H1 (cell line): Measurements from ENCODE around the gene TGFB2. TPM values are rescaled to one million over a fixed set of nuclear protein-coding genes. Genes with fewer than 3 reads are reported as not detected.

Source experiments
- CTCF ChIA-PET: fragments of 300-600 bp; sonication (Branson Sonifier 250); formaldehyde crosslinking; loops from one replicate; lab custom pipeline; 2021; ENCODE audit not compliant: partially characterized antibody; lab: Charles Lee
- POLR2A ChIA-PET: fragments of 300-600 bp; sonication (Branson Sonifier 250); formaldehyde crosslinking; loops from one replicate; lab custom pipeline; 2021; ENCODE audit warnings: inconsistent platforms; ENCODE audit not compliant: partially characterized antibody; lab: Charles Lee
- DNase-seq, 2 experiments: peaks; one replicate each; pipeline versions ENCODE4 v3.0.0 to v3.0.0-alpha.2; 2010 to 2022; ENCODE audit warnings: low spot score in 2 of 2, low read depth in 1 of 2, mixed read lengths in 1 of 2
- FAIRE-seq: peaks from 2 replicates; lab custom pipeline; 2011; peaks lifted over from hg19 to GRCh38; lab: Jason Lieb, UNC
- H2AFZ ChIP-seq: 2 replicates; pipeline ENCODE4 v1.8.1; 2012; ENCODE audit warnings: low read length, inconsistent platforms
- H2AK5ac ChIP-seq: 2 replicates; pipeline ENCODE4 v1.6.1; 2013; ENCODE audit warnings: low read depth, low read length
- H2BK120ac ChIP-seq: replicated peaks from 2 replicates; pipeline ENCODE3; 2013; ENCODE audit warnings: low read depth, low read length, inconsistent platforms
- H2BK12ac ChIP-seq: 2 replicates; pipeline ENCODE4 v1.6.1; 2013; ENCODE audit warnings: low read depth, low read length
- H2BK15ac ChIP-seq: 2 replicates; pipeline ENCODE4 v1.6.1; 2013; ENCODE audit warnings: low read length
- H2BK20ac ChIP-seq: 2 replicates; pipeline ENCODE4 v1.6.1; 2013; ENCODE audit warnings: low read length
- H2BK5ac ChIP-seq: 2 replicates; pipeline ENCODE4 v1.6.1; 2013; ENCODE audit warnings: low read depth, low read length
- H3K14ac ChIP-seq: 2 replicates; pipeline ENCODE4 v1.6.1; 2013; ENCODE audit warnings: inconsistent platforms; ENCODE audit not compliant: insufficient read length
- H3K18ac ChIP-seq: 2 replicates; pipeline ENCODE4 v1.6.1; 2013; ENCODE audit warnings: low read length; ENCODE audit errors: extremely low read depth
- H3K23ac ChIP-seq: 2 replicates; pipeline ENCODE4 v1.6.1; 2013; ENCODE audit warnings: inconsistent platforms; ENCODE audit not compliant: insufficient read length
- H3K23me2 ChIP-seq: 2 replicates; pipeline ENCODE4 v1.6.1; 2013; ENCODE audit warnings: low read depth, low read length
- H3K27ac ChIP-seq: 2 replicates; pipeline ENCODE4 v1.6.1; 2011; ENCODE audit warnings: low read depth, low read length, inconsistent platforms
- H3K27me3 ChIP-seq, 4 experiments: replicated peaks in 1 of 4; 1 replicate in 1 of 4; 2 replicates in 3 of 4; pipeline versions ENCODE4 v1.6.1 to v1.8.1; 2011 to 2013; ENCODE audit warnings: low read length in 3 of 4, mild to moderate bottlenecking in 3 of 4, inconsistent platforms in 2 of 4, mixed read lengths in 2 of 4, moderate library complexity in 1 of 4; ENCODE audit not compliant: control insufficient read depth in 3 of 4, insufficient read depth in 3 of 4; ENCODE audit errors: extremely low read depth in 1 of 4
- H3K36me3 ChIP-seq, 4 experiments: 2 replicates each; pipeline versions ENCODE4 v1.6.1 to v1.8.1; 2011 to 2013; ENCODE audit warnings: mild to moderate bottlenecking in 4 of 4, low read length in 3 of 4, moderate library complexity in 2 of 4, control low read depth in 1 of 4, inconsistent platforms in 1 of 4; ENCODE audit not compliant: insufficient read depth in 4 of 4, control insufficient read depth in 2 of 4
- H3K4ac ChIP-seq: replicated peaks from 2 replicates; pipeline ENCODE3; 2013; ENCODE audit warnings: low read length, low read depth, mixed read lengths, inconsistent platforms; ENCODE audit not compliant: insufficient read length
- H3K4me1 ChIP-seq, 4 experiments: replicated peaks in 1 of 4; 1 replicate in 1 of 4; 2 replicates in 3 of 4; pipeline versions ENCODE4 v1.6.1 to v1.8.1; 2011 to 2013; ENCODE audit warnings: low read length in 3 of 4, inconsistent platforms in 2 of 4, mixed read lengths in 1 of 4; ENCODE audit not compliant: insufficient read depth in 4 of 4, control insufficient read depth in 3 of 4
- H3K4me2 ChIP-seq, 2 experiments: 2 replicates each; pipeline versions ENCODE4 v1.6.1 to v1.8.1; 2011 to 2013; ENCODE audit warnings: low read depth in 2 of 2, low read length in 2 of 2, control low read depth in 1 of 2, inconsistent platforms in 1 of 2, mild to moderate bottlenecking in 1 of 2; ENCODE audit not compliant: insufficient read depth in 1 of 2
- H3K4me3 ChIP-seq, 4 experiments: fragments of 200-600, 300-600 bp in 1 of 4; sonication (generic), shearing (Covaris generic), sonication (Bioruptor Twin) in 1 of 4; 2 replicates each; pipeline versions ENCODE4 v1.5.1 to v1.8.1; 2011 to 2016; ENCODE audit warnings: low read length in 4 of 4, low read depth in 3 of 4, control low read depth in 2 of 4, inconsistent platforms in 2 of 4, mild to moderate bottlenecking in 2 of 4, mixed read lengths in 1 of 4, moderate library complexity in 1 of 4; ENCODE audit not compliant: insufficient read depth in 2 of 4; ENCODE audit errors: extremely low read depth in 1 of 4
- H3K56ac ChIP-seq: replicated peaks from 2 replicates; pipeline ENCODE3; 2013; ENCODE audit warnings: low read depth, mild to moderate bottlenecking, mixed read lengths, low read length, inconsistent platforms; ENCODE audit not compliant: insufficient read length
- H3K79me1 ChIP-seq: 2 replicates; pipeline ENCODE4 v1.6.1; 2013; ENCODE audit warnings: low read depth, low read length, control low read depth
- H3K79me2 ChIP-seq, 2 experiments: 2 replicates each; pipeline versions ENCODE4 v1.6.1 to v1.8.1; 2012 to 2013; ENCODE audit warnings: low read length in 2 of 2, mild to moderate bottlenecking in 2 of 2, inconsistent platforms in 1 of 2; ENCODE audit not compliant: insufficient read depth in 2 of 2, control insufficient read depth in 1 of 2
- H3K9ac ChIP-seq, 4 experiments: replicated peaks in 1 of 4; 1 replicate in 1 of 4; 2 replicates in 3 of 4; pipeline versions ENCODE4 v1.6.1 to v1.8.1; 2011 to 2013; ENCODE audit warnings: low read depth in 3 of 4, low read length in 3 of 4, control low read depth in 2 of 4, mild to moderate bottlenecking in 2 of 4, moderate library complexity in 2 of 4, inconsistent platforms in 1 of 4; ENCODE audit errors: extremely low read depth in 1 of 4
- H3K9me3 ChIP-seq, 2 experiments: 2 replicates each; pipeline versions ENCODE4 v1.6.1 to v1.8.1; 2012 to 2013; ENCODE audit warnings: mild to moderate bottlenecking in 2 of 2, moderate library complexity in 2 of 2, control low read depth in 1 of 2, inconsistent platforms in 1 of 2, low read depth in 1 of 2, low read length in 1 of 2, mixed read lengths in 1 of 2; ENCODE audit not compliant: insufficient read depth in 2 of 2
- H4K20me1 ChIP-seq, 2 experiments: replicated peaks in 1 of 2; 2 replicates each; pipeline versions ENCODE3 to v1.8.1; 2011 to 2013; ENCODE audit warnings: inconsistent platforms in 2 of 2, low read length in 2 of 2, mild to moderate bottlenecking in 1 of 2; ENCODE audit not compliant: insufficient read depth in 2 of 2, control insufficient read depth in 1 of 2
- H4K5ac ChIP-seq: 2 replicates; pipeline ENCODE4 v1.6.1; 2013; ENCODE audit warnings: low read length, low read depth, mixed read lengths, inconsistent platforms; ENCODE audit not compliant: insufficient read length
- H4K8ac ChIP-seq: 2 replicates; pipeline ENCODE4 v1.8.0; 2013; ENCODE audit warnings: mild to moderate bottlenecking, moderate library complexity, low read length, inconsistent platforms; ENCODE audit not compliant: insufficient read depth; ENCODE audit errors: extremely low read depth
- H4K91ac ChIP-seq: replicated peaks from 2 replicates; pipeline ENCODE3; 2013; ENCODE audit warnings: low read length, mixed read lengths, inconsistent platforms; ENCODE audit not compliant: insufficient read length
- BCL11A ChIP-seq, 2 experiments: IDR thresholded peaks; one replicate each; pipeline ENCODE4 v1.6.1; 2011; ENCODE audit warnings: low read depth in 2 of 2, low read length in 2 of 2, mild to moderate bottlenecking in 2 of 2
- HDAC2 ChIP-seq, 2 experiments: fragments of 300-600 bp in 1 of 2; sonication (generic) in 1 of 2; IDR thresholded peaks; 2 replicates each; pipeline ENCODE4 v1.6.1; 2011 to 2012; ENCODE audit warnings: low read depth in 2 of 2, low read length in 2 of 2, mild to moderate bottlenecking in 2 of 2, moderate library complexity in 2 of 2, borderline replicate concordance in 1 of 2, inconsistent platforms in 1 of 2
- JUN ChIP-seq: IDR thresholded peaks from 2 replicates; pipeline ENCODE4 v1.6.1; 2011; ENCODE audit warnings: low read depth, mild to moderate bottlenecking, improper control_type of control experiment, low read length
- POLR2AphosphoS5 ChIP-seq: IDR thresholded peaks from 2 replicates; pipeline ENCODE4 v1.6.1; 2011; ENCODE audit warnings: low read depth, low read length
- SP1 ChIP-seq: IDR thresholded peaks from 2 replicates; pipeline ENCODE4 v1.6.1; 2011; ENCODE audit warnings: low read depth, low read length
- WGBS, 2 experiments: shearing (Covaris generic) in 1 of 2; methylation state at CpG; one replicate each; pipeline versions ENCODE4 v1.1.6 to v1.1.7; 2013 to 2015; ENCODE audit warnings: low lambda C conversion rate in 2 of 2, mixed read lengths in 2 of 2, inconsistent platforms in 1 of 2, low coverage in 1 of 2, missing lambda C conversion rate in 1 of 2; ENCODE audit not compliant: insufficient replicate concordance in 2 of 2, insufficient coverage in 1 of 2, insufficient read length in 1 of 2; ENCODE audit errors: extremely low coverage in 1 of 2, missing lambda C conversion rate in 1 of 2; 5-methylcytosine and 5-hydroxymethylcytosine counted together
- polyA plus RNA-seq, 7 experiments: library from polyadenylated mRNA; depleted of rRNA in 3 of 7; stranded (reverse) in 5 of 7; unstranded in 2 of 7; fragments of >200 nt in 5 of 7; fragments of 200-250 nt in 2 of 7; gene quantifications; 1 replicate in 5 of 7; 2 replicates in 1 of 7; 4 replicates in 1 of 7; pipeline versions ENCODE4 v1.2.1 to v1.2.3, GENCODE V29; 2011 to 2013; ENCODE audit warnings: missing spikeins in 2 of 7, mixed read lengths in 2 of 7
- total RNA-seq: library from RNA; stranded (reverse); fragmentation: NEBNext Ultra II Directional; extraction: Animal tissue kit (Norgen Biotek cat#: 25700); gene quantifications from 2 replicates; pipeline ENCODE4 v1.2.1, GENCODE V29; 2021

Gene TGFB2
- total and polyA plus RNA-seq, 2 of the 8 experiments (the other 6 are each of a cell fraction or from before 2014, with no cell fraction given): 0.26 to 0.84 TPM

- Histone ChIP-seq H2AK5ac (no peak overlapping the region), H2BK12ac (no peak overlapping the region), H3K18ac (no peak overlapping the region), H3K56ac (no peak overlapping the region), H2BK15ac (no peak overlapping the region), H3K27ac (no peak overlapping the region), H3K4ac (no peak overlapping the region), H3K9ac (no peak overlapping the region), H3K36me3 (no peaks in the 10 kb centered on the region), H4K91ac (no peak overlapping the region), H3K4me1 (no peaks in the 10 kb centered on the region; a peak in 3 of 7 replicates), H2BK20ac (no peak overlapping the region), H3K14ac (no peak overlapping the region), H3K9me3 (no peaks in the 10 kb centered on the region), H3K23ac (no peak overlapping the region), H4K8ac (no peak overlapping the region), H2AFZ (no peak overlapping the region), H3K23me2 (peaks cover 24% of the 10 kb centered on the region), H4K5ac (no peak overlapping the region), H3K4me2 (no peak overlapping the region), H3K4me3 (no peak overlapping the region), H3K79me2 (no peaks in the 10 kb centered on the region), H3K79me1 (no peaks in the 10 kb centered on the region), H3K27me3 (peaks cover 0 to 15% (median 6%) of the 10 kb centered on the region in 4 experiments; a peak in 5 of 7 replicates), H2BK120ac (no peak overlapping the region), H2BK5ac (no peak overlapping the region), H4K20me1 (no peaks in the 10 kb centered on the region)
- DNase-seq (no peak), FAIRE-seq (no peak)
- CTCF ChIA-PET: interaction anchor here (1.2 to 1.8 kb wide), 4 partner anchors 11 to 22 kb away, joined by 3 to 6 read pairs (median 4); no protein-coding TSS in a partner anchor
- 91% methylated on average over 5 of the region's 5 CpGs; no CpG with 5 or more reads in 1 of the 2 experiments for WGBS, 2 experiments
- TF ChIP-seq JUN (no peak), SP1 (no peak), HDAC2 (IDR thresholded peaks at IDR 0.05; ENCODE audit: borderline replicate concordance in 1 of 2, low read depth in 2 of 2, low read length in 2 of 2) (no peak), BCL11A (IDR thresholded peaks at IDR 0.05; ENCODE audit: low read depth in 2 of 2, low read length in 2 of 2) (no peak), POLR2AphosphoS5 (no peak)
- POLR2A ChIA-PET: no interaction called here
Observed at GRCh38 chr1:218349348-218350034, 4.4 kb downstream of the TGFB2 start.
